PC-9 (cell line): ENCODE results near the gene HDAC2. TPM values are rescaled to one million over a fixed set of nuclear protein-coding genes. Genes with fewer than 3 reads are reported as not detected.

Experiments
- BruUV-seq: library from RNA; stranded (reverse); fragments of 400-500 nt; replicated peaks from 2 replicates; lab custom pipeline; 2021; lab: Mats Ljungman, UMichigan
- CTCF ChIA-PET: fragments of 300-600 bp; sonication (Branson Sonifier 250); formaldehyde crosslinking; loops from one replicate; lab custom pipeline; 2022; ENCODE audit warnings: antibody characterized with exemption; lab: Charles Lee
- POLR2A ChIA-PET: fragments of 300-600 bp; sonication (Branson Sonifier 250); formaldehyde crosslinking; loops from one replicate; lab custom pipeline; 2022; ENCODE audit warnings: antibody characterized with exemption; ENCODE audit not compliant: unreplicated experiment; lab: Charles Lee
- DNase-seq, 2 experiments: peaks; one replicate each; pipeline versions ENCODE4 v3.0.0 to v3.0.0-alpha.2; 2015 to 2022; ENCODE audit warnings: mixed read lengths in 1 of 2
- H2AFZ ChIP-seq: fragments of 200-600 bp; sonication (generic); 2 replicates; pipeline ENCODE4 v1.8.1; 2017; ENCODE audit warnings: antibody characterized with exemption
- H3F3A ChIP-seq: fragments of 200-600 bp; sonication (generic); 2 replicates; pipeline ENCODE4 v1.8.1; 2017; ENCODE audit warnings: antibody characterized with exemption, mild to moderate bottlenecking, low read depth; ENCODE audit not compliant: insufficient read depth
- H3K27ac ChIP-seq: fragments of 200-600 bp; sonication (generic); 2 replicates; pipeline ENCODE4 v1.6.1; 2016; ENCODE audit warnings: mixed run types
- H3K27me3 ChIP-seq: fragments of 200-600 bp; sonication (generic); 2 replicates; pipeline ENCODE4 v1.6.1; 2016; ENCODE audit warnings: low read depth, mixed run types; ENCODE audit not compliant: insufficient read depth
- H3K36me3 ChIP-seq: fragments of 200-600 bp; sonication (generic); 2 replicates; pipeline ENCODE4 v1.6.1; 2016; ENCODE audit warnings: low read depth, mixed run types
- H3K4me1 ChIP-seq: fragments of 200-600 bp; sonication (generic); replicated peaks from 2 replicates; pipeline ENCODE4 v1.6.1; 2016; ENCODE audit warnings: mixed run types; ENCODE audit not compliant: insufficient read depth
- H3K4me2 ChIP-seq: fragments of 200-600 bp; sonication (generic); 2 replicates; pipeline ENCODE4 v1.6.1; 2017; ENCODE audit warnings: mixed run types
- H3K4me3 ChIP-seq: fragments of 200-600 bp; sonication (generic); 2 replicates; pipeline ENCODE4 v1.6.1; 2016; ENCODE audit warnings: mixed run types
- H3K79me2 ChIP-seq: fragments of 200-600 bp; sonication (generic); 2 replicates; pipeline ENCODE4 v1.6.1; 2017; ENCODE audit warnings: low read depth, mixed run types
- H3K9me2 ChIP-seq: fragments of 200-600 bp; sonication (generic); 2 replicates; pipeline ENCODE4 v1.8.1; 2017; ENCODE audit warnings: mild to moderate bottlenecking; ENCODE audit not compliant: insufficient read depth
- H3K9me3 ChIP-seq: fragments of 200-600 bp; sonication (generic); 2 replicates; pipeline ENCODE4 v1.8.1; 2016; ENCODE audit warnings: low read depth; ENCODE audit not compliant: insufficient read depth
- H4K20me1 ChIP-seq: fragments of 200-600 bp; sonication (generic); 2 replicates; pipeline ENCODE4 v1.8.1; 2017; ENCODE audit not compliant: insufficient read depth
- EZH2 ChIP-seq: fragments of 200-600 bp; sonication (generic); IDR thresholded peaks from 2 replicates; pipeline ENCODE4 v1.8.0; 2017; ENCODE audit warnings: antibody characterized with exemption, low read depth
- intact Hi-C: fragments of 100-400 bp; cut with micrococcal nuclease; formaldehyde crosslinking; loops from one replicate; pipeline ENCODE4 v1.10.0; 2022; ENCODE audit not compliant: unreplicated experiment
- total RNA-seq: library from RNA; stranded (reverse); gene quantifications from 2 replicates; pipeline ENCODE4 v1.2.3, GENCODE V29; 2021
- TF ChIP-seq, protein P1 (sequence below): fragments of 200-600 bp; sonication (generic); conservative IDR thresholded peaks from 2 replicates; pipeline ENCODE4 v1.6.1; 2017; ENCODE audit warnings: mixed run types, antibody characterized with exemption, mild to moderate bottlenecking, moderate library complexity

The HDAC2 gene
- total RNA-seq, 1 experiment from 2014 or later = 131 TPM

GRCh38 chr6:113888493-113888892, 82.5 kb downstream of the HDAC2 start:
- Histone ChIP-seq H3K9me2 (no peaks in the 10 kb centered on the region), H3K27me3 (no peaks in the 10 kb centered on the region), H3K79me2 (no peaks in the 10 kb centered on the region), H3K27ac (no peak overlapping the region), H3K9me3 (peaks cover 16% of the 10 kb centered on the region; the same call in 1 of the 2 replicates), H3K36me3 (no peaks in the 10 kb centered on the region), H3K4me3 (no peak overlapping the region), H3K4me2 (no peak overlapping the region), H3K4me1 (peaks cover 10% of the 10 kb centered on the region), H4K20me1 (no peaks in the 10 kb centered on the region), H3F3A (no peaks in the 10 kb centered on the region), H2AFZ (no peak overlapping the region)
- intact Hi-C loops = no loop called here
- CTCF ChIA-PET = interaction anchor here (0.7 kb wide), 1 partner anchor 1716 kb away, joined by 4 read pairs; no protein-coding TSS in a partner anchor
- DNase-seq = peak in 1 of 2 experiments; percentile 44
- TF ChIP-seq EZH2 = no peak
- TF ChIP-seq, protein P1, sequence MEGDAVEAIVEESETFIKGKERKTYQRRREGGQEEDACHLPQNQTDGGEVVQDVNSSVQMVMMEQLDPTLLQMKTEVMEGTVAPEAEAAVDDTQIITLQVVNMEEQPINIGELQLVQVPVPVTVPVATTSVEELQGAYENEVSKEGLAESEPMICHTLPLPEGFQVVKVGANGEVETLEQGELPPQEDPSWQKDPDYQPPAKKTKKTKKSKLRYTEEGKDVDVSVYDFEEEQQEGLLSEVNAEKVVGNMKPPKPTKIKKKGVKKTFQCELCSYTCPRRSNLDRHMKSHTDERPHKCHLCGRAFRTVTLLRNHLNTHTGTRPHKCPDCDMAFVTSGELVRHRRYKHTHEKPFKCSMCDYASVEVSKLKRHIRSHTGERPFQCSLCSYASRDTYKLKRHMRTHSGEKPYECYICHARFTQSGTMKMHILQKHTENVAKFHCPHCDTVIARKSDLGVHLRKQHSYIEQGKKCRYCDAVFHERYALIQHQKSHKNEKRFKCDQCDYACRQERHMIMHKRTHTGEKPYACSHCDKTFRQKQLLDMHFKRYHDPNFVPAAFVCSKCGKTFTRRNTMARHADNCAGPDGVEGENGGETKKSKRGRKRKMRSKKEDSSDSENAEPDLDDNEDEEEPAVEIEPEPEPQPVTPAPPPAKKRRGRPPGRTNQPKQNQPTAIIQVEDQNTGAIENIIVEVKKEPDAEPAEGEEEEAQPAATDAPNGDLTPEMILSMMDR = no peak
- no TSS peak for BruUV-seq
- POLR2A ChIA-PET = interaction anchor here (0.6 kb wide), 2 partner anchors 10 to 1069 kb away, joined by 3 to 6 read pairs; no protein-coding TSS in a partner anchor

- BruUV-seq = no TSS peak
- ChIA-PET POLR2A (no interaction called here), CTCF (interaction anchor here (0.6 kb wide), 1 partner anchor 704 kb away, joined by 3 read pairs; no protein-coding TSS in a partner anchor)
- Histone ChIP-seq H3K27ac (no peak overlapping the region), H3K4me2 (no peak overlapping the region), H3K4me3 (no peak overlapping the region), H4K20me1 (no peaks in the 10 kb centered on the region), H3K9me3 (0 out of 2 replicates have a peak, but pooled peaks cover 10% of the 10 kb centered on the region), H3K4me1 (peaks cover 10% of the 10 kb centered on the region), H3K36me3 (no peaks in the 10 kb centered on the region), H3K27me3 (no peaks in the 10 kb centered on the region), H3K79me2 (no peaks in the 10 kb centered on the region), H2AFZ (no peak overlapping the region), H3K9me2 (no peaks in the 10 kb centered on the region), H3F3A (no peaks in the 10 kb centered on the region)
- TF ChIP-seq, protein P1 = no peak
- TF ChIP-seq EZH2 = no peak
- intact Hi-C loops = no loop called here
- DNase-seq = no peak
Observed at GRCh38 chr6:113886512-113886911, 84.4 kb downstream of the HDAC2 start.

DNA sequence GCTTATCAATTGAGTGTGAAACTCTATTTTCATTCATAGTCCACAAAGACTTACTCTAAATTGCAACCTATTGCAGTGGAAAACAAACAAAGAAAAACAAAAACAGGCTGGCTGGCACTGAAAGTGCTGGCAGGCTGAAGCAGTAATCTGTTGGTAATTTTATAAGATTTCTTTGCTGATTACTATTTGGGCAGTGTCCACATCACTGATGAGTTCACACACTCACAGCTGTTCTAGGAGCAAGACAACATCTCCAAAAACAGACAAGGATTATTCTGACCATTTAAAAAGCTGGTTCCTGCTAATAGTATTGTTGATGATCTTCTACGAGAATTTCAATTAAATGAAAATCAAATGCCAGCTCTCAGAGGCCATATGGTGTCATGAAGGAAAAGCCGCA, 86.9 kb downstream of the HDAC2 start:
- TF ChIP-seq EZH2 = no peak
- TF ChIP-seq, protein P1 = no peak
- DNase-seq = no peak
- CTCF ChIA-PET = no interaction called here
- Histone ChIP-seq H4K20me1 (no peaks in the 10 kb centered on the region), H3K27ac (no peak overlapping the region), H3K4me3 (no peak overlapping the region), H3F3A (no peaks in the 10 kb centered on the region; the same call in 1 of the 2 replicates), H3K9me3 (0 out of 2 replicates have a peak, but pooled peaks cover 7% of the 10 kb centered on the region), H2AFZ (no peak overlapping the region), H3K79me2 (no peaks in the 10 kb centered on the region), H3K9me2 (no peaks in the 10 kb centered on the region), H3K4me1 (peaks cover 13% of the 10 kb centered on the region), H3K4me2 (no peak overlapping the region), H3K36me3 (no peaks in the 10 kb centered on the region), H3K27me3 (no peaks in the 10 kb centered on the region)
- intact Hi-C loops = no loop called here
- POLR2A ChIA-PET = no interaction called here
- no TSS peak for BruUV-seq

Other genes with a start within 250 kb of the HDAC2 start
- 93.2 and 106 TPM in 2 replicates for gene MARCKS, start 113.8 kb downstream of the HDAC2 start, total RNA-seq